AG04450 (cell line): ENCODE measurements around the gene BCL2L14. TPM values are rescaled to one million over a fixed set of nuclear protein-coding genes. Genes with fewer than 3 reads are reported as not detected.
"Not testable (repeated sequence)": the region's sequence is repeated elsewhere in the genome, so short reads cannot be mapped to it uniquely, and the experiment has no call there.

Experiments used
- CTCF ChIA-PET: fragments of 300-600, 350-600 bp; formaldehyde crosslinking; extraction: SDS; loops from one replicate; lab custom pipeline; 2022; ENCODE audit warnings: antibody characterized with exemption, inconsistent platforms; lab: Charles Lee
- POLR2A ChIA-PET: fragments of 350-600 bp; formaldehyde crosslinking; extraction: SDS; loops from one replicate; lab custom pipeline; 2021; ENCODE audit warnings: antibody characterized with exemption, inconsistent platforms; lab: Yijun Ruan, JAX
- DNase-seq: peaks from one replicate; pipeline ENCODE4 v3.0.0-alpha.2; 2011; ENCODE audit warnings: low read depth, low spot score
- H3K27ac ChIP-seq: one replicate; pipeline ENCODE4 v1.5.1; 2012; ENCODE audit warnings: low read depth, low read length, control low read depth
- H3K27me3 ChIP-seq: one replicate; pipeline ENCODE4 v1.6.0; 2012; ENCODE audit warnings: low read length; ENCODE audit not compliant: control insufficient read depth, insufficient read depth
- H3K4me3 ChIP-seq: 2 replicates; pipeline ENCODE4 v1.5.1; 2011; ENCODE audit warnings: mild to moderate bottlenecking, low read depth, low read length, control low read depth
- H3K9me3 ChIP-seq: 2 replicates; pipeline ENCODE4 v1.5.1; 2012; ENCODE audit warnings: low read length; ENCODE audit not compliant: control insufficient read depth, insufficient read depth
- CTCF ChIP-seq: IDR thresholded peaks from 2 replicates; pipeline ENCODE4 v1.5.1; 2011; ENCODE audit warnings: low read depth, low read length, control low read depth, inconsistent platforms
- polyA plus RNA-seq: library from polyadenylated mRNA; depleted of rRNA; stranded (reverse); fragments of >200 nt; gene quantifications from 2 replicates; pipeline ENCODE4 v1.2.3, GENCODE V29; 2011

BCL2L14 gene
- polyA plus RNA-seq, 1 experiment: not detected

- ChIA-PET CTCF (no interaction called here), POLR2A (no interaction called here)
- DNase-seq: no peak
- H3K9me3 ChIP-seq: peaks cover 14% of the 10 kb centered on the region
- no peak for TF ChIP-seq CTCF
- no peak overlapping the region for H3K4me3 ChIP-seq
- no peaks in the 10 kb centered on the region for H3K27me3 ChIP-seq
- no peak overlapping the region for H3K27ac ChIP-seq
Observed at GRCh38 chr12:12108441-12109058, 37.8 kb downstream of the BCL2L14 start.

- not testable (repeated sequence) for H3K4me3 ChIP-seq
Observed at GRCh38 chr12:12110923-12111555, 40.3 kb downstream of the BCL2L14 start.

GRCh38 chr12:12115514-12115913 is 44.8 kb downstream of the BCL2L14 start:
- DNase-seq: no peak
- H3K4me3 ChIP-seq: no peak overlapping the region
- POLR2A ChIA-PET: no interaction called here
- no peaks in the 10 kb centered on the region for H3K27me3 ChIP-seq
- H3K27ac ChIP-seq: no peak overlapping the region
- no peaks in the 10 kb centered on the region for H3K9me3 ChIP-seq
- CTCF ChIA-PET: no interaction called here
- TF ChIP-seq CTCF: no peak

More at GRCh38 chr12:12110923-12111555, 40.3 kb downstream of the BCL2L14 start:
- peaks cover 11% of the 10 kb centered on the region for H3K9me3 ChIP-seq
- DNase-seq, POLR2A ChIA-PET, H3K27ac ChIP-seq, CTCF ChIA-PET, H3K27me3 ChIP-seq: not testable (repeated sequence)

- DNase-seq: no peak
- no peak overlapping the region for H3K4me3 ChIP-seq
- no peaks in the 10 kb centered on the region for H3K9me3 ChIP-seq
- CTCF ChIA-PET: no interaction called here
- no peak for TF ChIP-seq CTCF
- no peak overlapping the region for H3K27ac ChIP-seq
- POLR2A ChIA-PET: no interaction called here
- H3K27me3 ChIP-seq: no peaks in the 10 kb centered on the region
Observed at GRCh38 chr12:12116677-12117076, 45.9 kb downstream of the BCL2L14 start.

GRCh38 chr12:12121061-12121460 is 50.3 kb downstream of the BCL2L14 start:
- Histone ChIP-seq H3K27me3 (no peaks in the 10 kb centered on the region), H3K9me3 (no peaks in the 10 kb centered on the region), H3K27ac (no peak overlapping the region), H3K4me3 (no peak overlapping the region)
- no peak for DNase-seq
- TF ChIP-seq CTCF: no peak
- CTCF ChIA-PET: no interaction called here
- POLR2A ChIA-PET: no interaction called here
